IMR-90 (cell line): ENCODE results near the gene CDADC1. TPM values are rescaled to one million over a fixed set of nuclear protein-coding genes. Genes with fewer than 3 reads are reported as not detected.

Source experiments
- ATAC-seq: fragments of 200-7000 bp; cut with Tn5 transposase; 2 replicates; pipeline ENCODE4 v1.9.1; 2020; ENCODE audit warnings: low read depth, mild to moderate bottlenecking, moderate library complexity
- BruUV-seq: library from RNA; stranded (reverse); fragments of 400-500 nt; replicated peaks from 2 replicates; lab custom pipeline; 2021; lab: Mats Ljungman, UMichigan
- CTCF ChIA-PET: fragments of 300-600 bp; formaldehyde crosslinking; extraction: SDS; loops from one replicate; lab custom pipeline; 2021; ENCODE audit warnings: antibody characterized with exemption; lab: Yijun Ruan, JAX
- POLR2A ChIA-PET: fragments of 300-600 bp; sonication (Branson Sonifier 250); formaldehyde crosslinking; loops from one replicate; lab custom pipeline; 2022; ENCODE audit warnings: antibody characterized with exemption; ENCODE audit not compliant: unreplicated experiment; lab: Charles Lee
- DNase-seq: peaks from one replicate; pipeline ENCODE4 v3.0.0; 2013
- H2AFZ ChIP-seq: replicated peaks from 2 replicates; pipeline ENCODE3; 2013; ENCODE audit warnings: low read length, mild to moderate bottlenecking; ENCODE audit not compliant: poor library complexity
- H2AK5ac ChIP-seq: 2 replicates; pipeline ENCODE4 v1.6.1; 2013; ENCODE audit warnings: low read depth, low read length, inconsistent platforms
- H2AK9ac ChIP-seq: replicated peaks from 2 replicates; pipeline ENCODE3; 2013; ENCODE audit warnings: mild to moderate bottlenecking, low read depth, low read length, moderate library complexity; ENCODE audit not compliant: poor library complexity
- H2BK120ac ChIP-seq: 2 replicates; pipeline ENCODE4 v1.6.1; 2013; ENCODE audit warnings: low read depth, low read length, inconsistent platforms
- H2BK15ac ChIP-seq: 3 replicates; pipeline ENCODE4 v1.6.1; 2013; ENCODE audit warnings: low read depth, low read length, inconsistent platforms
- H2BK20ac ChIP-seq: 2 replicates; pipeline ENCODE4 v1.6.1; 2013; ENCODE audit warnings: low read depth, mild to moderate bottlenecking, inconsistent platforms, low read length, moderate library complexity
- H2BK5ac ChIP-seq: 2 replicates; pipeline ENCODE4 v1.6.1; 2013; ENCODE audit warnings: mild to moderate bottlenecking, low read depth, low read length, inconsistent platforms; ENCODE audit not compliant: poor library complexity, severe bottlenecking
- H3K14ac ChIP-seq: replicated peaks from 2 replicates; pipeline ENCODE4 v1.6.1; 2013; ENCODE audit warnings: low read depth, low read length, inconsistent platforms
- H3K18ac ChIP-seq: 2 replicates; pipeline ENCODE4 v1.6.1; 2013; ENCODE audit warnings: low read depth, low read length, control low read depth
- H3K23ac ChIP-seq: 2 replicates; pipeline ENCODE4 v1.6.1; 2013; ENCODE audit warnings: low read depth, low read length, inconsistent platforms
- H3K27ac ChIP-seq: 2 replicates; pipeline ENCODE4 v1.5.1; 2013; ENCODE audit warnings: mild to moderate bottlenecking, control low read depth, low read length; ENCODE audit not compliant: insufficient read depth
- H3K27me3 ChIP-seq: 2 replicates; pipeline ENCODE4 v1.6.1; 2013; ENCODE audit warnings: low read length; ENCODE audit not compliant: control insufficient read depth, insufficient read depth
- H3K36me3 ChIP-seq: 2 replicates; pipeline ENCODE4 v1.6.1; 2013; ENCODE audit warnings: low read length, mixed read lengths; ENCODE audit not compliant: control insufficient read depth, insufficient read depth
- H3K4ac ChIP-seq: 2 replicates; pipeline ENCODE4 v1.6.1; 2013; ENCODE audit warnings: low read depth, low read length, inconsistent platforms
- H3K4me1 ChIP-seq: 2 replicates; pipeline ENCODE4 v1.6.1; 2013; ENCODE audit warnings: low read length, mixed read lengths; ENCODE audit not compliant: control insufficient read depth, insufficient read depth
- H3K4me2 ChIP-seq: 2 replicates; pipeline ENCODE4 v1.6.1; 2013; ENCODE audit warnings: low read depth, mild to moderate bottlenecking, control low read depth, low read length, moderate library complexity
- H3K4me3 ChIP-seq: 2 replicates; pipeline ENCODE4 v1.5.1; 2013; ENCODE audit warnings: low read depth, mild to moderate bottlenecking, control low read depth, low read length, moderate library complexity; ENCODE audit not compliant: insufficient read depth
- H3K56ac ChIP-seq: 2 replicates; pipeline ENCODE4 v1.6.1; 2013; ENCODE audit warnings: low read length, inconsistent platforms; ENCODE audit not compliant: insufficient read depth; ENCODE audit errors: extremely low read depth
- H3K79me1 ChIP-seq, 2 experiments: 2 replicates each; pipeline ENCODE4 v1.6.1; 2013; ENCODE audit warnings: low read length in 2 of 2, inconsistent platforms in 1 of 2, low read depth in 1 of 2
- H3K9ac ChIP-seq: 2 replicates; pipeline ENCODE4 v1.6.1; 2013; ENCODE audit warnings: low read depth, low read length, control low read depth
- H3K9me1 ChIP-seq: 2 replicates; pipeline ENCODE4 v1.6.1; 2013; ENCODE audit warnings: low read length, inconsistent platforms; ENCODE audit not compliant: insufficient read depth
- H3K9me3 ChIP-seq: 2 replicates; pipeline ENCODE4 v1.6.1; 2013; ENCODE audit warnings: low read length; ENCODE audit not compliant: control insufficient read depth, insufficient read depth
- H4K20me1 ChIP-seq: 2 replicates; pipeline ENCODE4 v1.6.1; 2013; ENCODE audit warnings: low read length, inconsistent platforms; ENCODE audit not compliant: insufficient read depth
- H4K5ac ChIP-seq: 2 replicates; pipeline ENCODE4 v1.6.1; 2013; ENCODE audit warnings: mild to moderate bottlenecking, low read depth, low read length, control low read depth
- H4K8ac ChIP-seq, 2 experiments: 2 replicates each; pipeline ENCODE4 v1.6.1; 2013; ENCODE audit warnings: low read depth in 2 of 2, low read length in 2 of 2, control low read depth in 1 of 2, inconsistent platforms in 1 of 2
- H4K91ac ChIP-seq: 2 replicates; pipeline ENCODE4 v1.6.1; 2013; ENCODE audit warnings: low read depth, low read length, inconsistent platforms; ENCODE audit not compliant: insufficient read depth
- BHLHE40 ChIP-seq: fragments of 150-350 bp; IDR thresholded peaks from 2 replicates; pipeline ENCODE4 v1.6.1; 2016; ENCODE audit warnings: mild to moderate bottlenecking, low read depth, low read length
- CEBPB ChIP-seq: IDR thresholded peaks from 2 replicates; pipeline ENCODE4 v1.6.1; 2012; ENCODE audit warnings: low read depth, low read length, improper control_type of control experiment
- CHD1 ChIP-seq: IDR thresholded peaks from 2 replicates; pipeline ENCODE4 v1.6.1; 2012; ENCODE audit warnings: low read depth, low read length, improper control_type of control experiment
- CTCF ChIP-seq: conservative IDR thresholded peaks from 2 replicates; pipeline ENCODE4 v1.5.1; 2012; ENCODE audit warnings: mild to moderate bottlenecking, low read depth, low read length, improper control_type of control experiment
- ELK1 ChIP-seq: fragments of 150-350 bp; IDR thresholded peaks from 2 replicates; pipeline ENCODE4 v1.6.1; 2016; ENCODE audit warnings: low read depth, mild to moderate bottlenecking, low read length, moderate library complexity, borderline replicate concordance
- MAFK ChIP-seq: IDR thresholded peaks from 2 replicates; pipeline ENCODE4 v1.6.1; 2012; ENCODE audit warnings: low read depth, low read length, improper control_type of control experiment
- MAZ ChIP-seq: IDR thresholded peaks from 2 replicates; pipeline ENCODE4 v1.6.1; 2012; ENCODE audit warnings: low read depth, mild to moderate bottlenecking, low read length, improper control_type of control experiment, moderate library complexity, borderline replicate concordance
- MXI1 ChIP-seq: IDR thresholded peaks from 2 replicates; pipeline ENCODE4 v1.6.1; 2012; ENCODE audit warnings: low read depth, mild to moderate bottlenecking, low read length, moderate library complexity, borderline replicate concordance
- NFE2L2 ChIP-seq: fragments of 150-350 bp; IDR thresholded peaks from 2 replicates; pipeline ENCODE4 v1.6.1; 2016; ENCODE audit warnings: low read depth, mild to moderate bottlenecking, low read length
- POLR2A ChIP-seq: IDR thresholded peaks from 2 replicates; pipeline ENCODE4 v1.6.1; 2012; ENCODE audit warnings: mild to moderate bottlenecking, low read depth, low read length
- RAD21 ChIP-seq: IDR thresholded peaks from 2 replicates; pipeline ENCODE4 v1.6.1; 2012; ENCODE audit warnings: low read length, improper control_type of control experiment
- RCOR1 ChIP-seq: IDR thresholded peaks from 2 replicates; pipeline ENCODE4 v1.6.1; 2012; ENCODE audit warnings: mild to moderate bottlenecking, low read length, improper control_type of control experiment; ENCODE audit not compliant: insufficient replicate concordance
- RFX5 ChIP-seq: IDR thresholded peaks from 2 replicates; pipeline ENCODE4 v1.8.0; 2012; ENCODE audit warnings: low read depth, mild to moderate bottlenecking, low read length, moderate library complexity
- SMC3 ChIP-seq: fragments of 150-350 bp; IDR thresholded peaks from 2 replicates; pipeline ENCODE4 v1.6.1; 2016; ENCODE audit warnings: low read depth, mild to moderate bottlenecking, antibody characterized with exemption, low read length, moderate library complexity
- USF2 ChIP-seq: fragments of 150-350 bp; IDR thresholded peaks from 2 replicates; pipeline ENCODE4 v1.6.1; 2017; ENCODE audit warnings: mild to moderate bottlenecking, antibody characterized with exemption, low read length, low read depth
- WGBS, 2 experiments: methylation state at CpG; one replicate each; pipeline versions ENCODE4 v1.1.5 to v1.1.7; 2013; ENCODE audit warnings: missing lambda C conversion rate in 2 of 2; ENCODE audit not compliant: insufficient read length in 1 of 2; ENCODE audit errors: extremely low coverage in 2 of 2; 5-methylcytosine and 5-hydroxymethylcytosine counted together
- dilution Hi-C: fragments of 300-500 bp; cut with HindIII; formaldehyde crosslinking; loops from one replicate; pipeline ENCODE4 v1.14.3; 2018; ENCODE audit warnings: low sequenced_read_pairs; ENCODE audit not compliant: unreplicated experiment
- in situ Hi-C: fragments of 300-500 bp; cut with MboI; formaldehyde crosslinking; loops from 3 replicates; pipeline ENCODE4 v1.14.3; 2019; ENCODE audit warnings: low sequenced_read_pairs, inconsistent platforms, mixed read lengths
- intact Hi-C: fragments of 100-400 bp; cut with micrococcal nuclease; formaldehyde crosslinking; loops from 2 replicates; pipeline ENCODE4 v1.10.0; 2022
- polyA plus RNA-seq, 3 experiments: library from polyadenylated mRNA; depleted of rRNA; stranded (reverse); fragments of >200 nt; gene quantifications; 2 replicates each; pipeline ENCODE4 v1.2.3, GENCODE V29; 2012; ENCODE audit warnings: low replicate concordance in 1 of 3
- total RNA-seq: library from RNA; depleted of rRNA; stranded (reverse); fragments of >200 nt; gene quantifications from 2 replicates; pipeline ENCODE4 v1.2.3, GENCODE V29; 2012

CDADC1 gene
- total and polyA plus RNA-seq, 2 of the 4 experiments (the other 2 are of a cell fraction), result 0.54 to 2.6 TPM

GRCh38 chr13:49256841-49257240 lies 9.1 kb downstream of the CDADC1 start:
- H2BK5ac ChIP-seq, result no peak overlapping the region
- in situ Hi-C loops (no loop called here), dilution Hi-C loops (no loop called here), intact Hi-C loops (no loop called here)
- no peak for ATAC-seq
- H3K4me2 ChIP-seq, result no peak overlapping the region
- H3K9me1 ChIP-seq, result peaks cover 5% of the 10 kb centered on the region; the same call in 1 of the 2 replicates
- H4K8ac ChIP-seq, result no peak overlapping the region
- H3K79me1 ChIP-seq, result peaks cover 0 to 9% of the 10 kb centered on the region in 2 experiments; a peak in 3 of 4 replicates
- H3K4ac ChIP-seq, result no peak overlapping the region
- H2BK15ac ChIP-seq, result no peak overlapping the region
- no peak overlapping the region for H3K23ac ChIP-seq
- ChIA-PET POLR2A (no interaction called here), CTCF (interaction anchor here (1.1 to 2.2 kb wide), 2 partner anchors 8 to 17 kb away, joined by 4 to 7 read pairs; partner anchors contain the start of gene CDADC1)
- no peak overlapping the region for H2AK5ac ChIP-seq
- H3K9me3 ChIP-seq, result no peaks in the 10 kb centered on the region
- H4K20me1 ChIP-seq, result no peaks in the 10 kb centered on the region
- no peak overlapping the region for H3K14ac ChIP-seq
- 80% methylated on average over 1 of the region's 2 CpGs; no CpG with 5 or more reads in 1 of the 2 experiments for WGBS, 2 experiments
- no peak overlapping the region for H3K18ac ChIP-seq
- no peak overlapping the region for H4K91ac ChIP-seq
- no peak overlapping the region for H2AFZ ChIP-seq
- no peak for TF ChIP-seq RCOR1
- TF ChIP-seq MXI1, result no peak
- no peak for TF ChIP-seq NFE2L2
- TF ChIP-seq MAZ, result no peak
- TF ChIP-seq BHLHE40, result no peak
- no peak for TF ChIP-seq CHD1
- TF ChIP-seq USF2, result no peak
- TF ChIP-seq MAFK, result no peak
- TF ChIP-seq RFX5, result no peak
- TF ChIP-seq CTCF, result no peak
- no peak for TF ChIP-seq CEBPB
- no peak for TF ChIP-seq SMC3
- no peak for TF ChIP-seq RAD21
- TF ChIP-seq POLR2A, result no peak
- no peak for TF ChIP-seq ELK1
- H4K5ac ChIP-seq, result no peak overlapping the region
- H3K36me3 ChIP-seq, result peaks cover 23% of the 10 kb centered on the region
- no peak overlapping the region for H2BK120ac ChIP-seq
- H3K4me3 ChIP-seq, result no peak overlapping the region
- no peak overlapping the region for H2BK20ac ChIP-seq
- H3K4me1 ChIP-seq, result no peaks in the 10 kb centered on the region
- DNase-seq, result peak; percentile 10
- H3K27ac ChIP-seq, result no peak overlapping the region
- BruUV-seq, result no TSS peak
- no peaks in the 10 kb centered on the region for H3K27me3 ChIP-seq
- H3K56ac ChIP-seq, result no peak overlapping the region
- no peak overlapping the region for H3K9ac ChIP-seq
- no peak overlapping the region for H2AK9ac ChIP-seq
